HCT116 (cell line): Measurements from ENCODE around the gene KIF12. TPM values are rescaled to one million over a fixed set of nuclear protein-coding genes. Genes with fewer than 3 reads are reported as not detected.

ENCODE experiments used
- ATAC-seq: fragments of 200-7000 bp; cut with Tn5 transposase; 2 replicates; pipeline ENCODE4 v1.9.1; 2020; ENCODE audit warnings: mild to moderate bottlenecking, moderate library complexity
- BruUV-seq: library from RNA; stranded (reverse); fragments of 400-500 nt; replicated peaks from 2 replicates; lab custom pipeline; 2021; lab: Mats Ljungman, UMichigan
- CTCF ChIA-PET: fragments of 300-600 bp; sonication (Branson Sonifier 250); formaldehyde crosslinking; loops from one replicate; lab custom pipeline; 2021; ENCODE audit warnings: antibody characterized with exemption; lab: Charles Lee
- POLR2A ChIA-PET: fragments of 300-600, 350-600 bp; sonication (Branson Sonifier 250); formaldehyde crosslinking; loops from one replicate; lab custom pipeline; 2021; ENCODE audit warnings: antibody characterized with exemption; lab: Charles Lee
- RAD21 ChIA-PET, 2 experiments: fragments of 300-600 bp; sonication (Branson Sonifier 250); formaldehyde crosslinking; loops; one replicate each; lab custom pipeline; 2023; ENCODE audit warnings: low total read pairs in 2 of 2; ENCODE audit not compliant: uncharacterized antibody in 2 of 2, unreplicated experiment in 2 of 2, low non-redundant PET in 1 of 2; lab: Charles Lee
- DNase-seq: peaks from one replicate; pipeline ENCODE4 v3.0.0-alpha.2; 2010; ENCODE audit warnings: low read depth, low spot score
- H2AFZ ChIP-seq: fragments of 200-600 bp; shearing (Covaris generic), sonication (generic); 2 replicates; pipeline ENCODE4 v1.6.1; 2017; ENCODE audit warnings: low read depth, mixed run types, mixed read lengths, antibody characterized with exemption, low read length; ENCODE audit not compliant: poor library complexity, severe bottlenecking
- H3K27ac ChIP-seq: 2 replicates; pipeline ENCODE4 v1.5.1; 2012; ENCODE audit warnings: low read depth, low read length
- H3K27me3 ChIP-seq: fragments of 200-600 bp; sonication (generic); 2 replicates; pipeline ENCODE4 v1.6.1; 2016; ENCODE audit warnings: mixed run types, low read length, mixed read lengths; ENCODE audit not compliant: insufficient read depth
- H3K36me3 ChIP-seq, 2 experiments: fragments of 200-500 bp in 1 of 2; fragments of 200-600 bp in 1 of 2; sonication (Bioruptor generic) in 1 of 2; sonication (generic) in 1 of 2; 2 replicates each; pipeline versions ENCODE4 v1.5.1 to v1.6.1; 2014 to 2016; ENCODE audit warnings: low read length in 2 of 2, inconsistent platforms in 1 of 2, mixed read lengths in 1 of 2, mixed run types in 1 of 2; ENCODE audit not compliant: insufficient read depth in 2 of 2, control insufficient read depth in 1 of 2
- H3K4me1 ChIP-seq, 2 experiments: fragments of 200-600 bp in 1 of 2; sonication (generic) in 1 of 2; 2 replicates each; pipeline versions ENCODE4 v1.5.1 to v1.6.1; 2012 to 2017; ENCODE audit warnings: low read length in 2 of 2, inconsistent platforms in 1 of 2, mild to moderate bottlenecking in 1 of 2, mixed read lengths in 1 of 2, mixed run types in 1 of 2, moderate library complexity in 1 of 2; ENCODE audit not compliant: insufficient read depth in 2 of 2, control insufficient read depth in 1 of 2
- H3K4me2 ChIP-seq: fragments of 200-600 bp; sonication (generic); 2 replicates; pipeline ENCODE4 v1.6.1; 2017; ENCODE audit warnings: mixed run types, low read length, mixed read lengths
- H3K4me3 ChIP-seq, 2 experiments: fragments of 200-600 bp in 1 of 2; sonication (generic) in 1 of 2; replicated peaks in 1 of 2; 2 replicates each; pipeline ENCODE4 v1.5.1; 2011 to 2016; ENCODE audit warnings: low read length in 2 of 2, control low read depth in 1 of 2, low read depth in 1 of 2, mild to moderate bottlenecking in 1 of 2, mixed read lengths in 1 of 2, mixed run types in 1 of 2
- H3K79me2 ChIP-seq: fragments of 200-600 bp; sonication (generic); 2 replicates; pipeline ENCODE4 v1.6.1; 2017; ENCODE audit warnings: mild to moderate bottlenecking, mixed run types, low read length, moderate library complexity, mixed read lengths; ENCODE audit not compliant: insufficient read depth
- H3K9ac ChIP-seq: fragments of 200-600 bp; sonication (generic); 2 replicates; pipeline ENCODE4 v1.6.1; 2016; ENCODE audit warnings: low read length, mixed read lengths
- H3K9me2 ChIP-seq: fragments of 200-600 bp; sonication (generic), shearing (Covaris generic); 2 replicates; pipeline ENCODE4 v1.6.1; 2017; ENCODE audit warnings: mixed run types, mild to moderate bottlenecking, moderate library complexity; ENCODE audit not compliant: insufficient read depth
- H3K9me3 ChIP-seq, 2 experiments: fragments of 200-500 bp in 1 of 2; fragments of 200-600 bp in 1 of 2; sonication (Bioruptor generic) in 1 of 2; sonication (generic) in 1 of 2; 2 replicates each; pipeline ENCODE4 v1.6.1; 2014 to 2017; ENCODE audit warnings: low read length in 2 of 2, mixed read lengths in 2 of 2, inconsistent platforms in 1 of 2, low read depth in 1 of 2, mild to moderate bottlenecking in 1 of 2, mixed run types in 1 of 2, moderate library complexity in 1 of 2; ENCODE audit not compliant: control insufficient read depth in 1 of 2, insufficient read depth in 1 of 2
- H4K20me1 ChIP-seq: fragments of 200-600 bp; sonication (generic), shearing (Covaris generic); 2 replicates; pipeline ENCODE4 v1.6.1; 2017; ENCODE audit warnings: mixed run types, mild to moderate bottlenecking, moderate library complexity; ENCODE audit not compliant: insufficient read depth
- CEBPB ChIP-seq: IDR thresholded peaks from 2 replicates; pipeline ENCODE4 v1.6.1; 2012; ENCODE audit warnings: low read depth
- ELF1 ChIP-seq: IDR thresholded peaks from 2 replicates; pipeline ENCODE4 v1.6.1; 2012; ENCODE audit warnings: low read depth, borderline replicate concordance
- EZH2 ChIP-seq: fragments of 200-600 bp; sonication (generic); IDR thresholded peaks from 2 replicates; pipeline ENCODE4 v1.6.1; 2017; ENCODE audit warnings: antibody characterized with exemption, mixed run types
- REST ChIP-seq: IDR thresholded peaks from 2 replicates; pipeline ENCODE4 v1.6.1; 2012; ENCODE audit warnings: low read depth
- TCF7L2 ChIP-seq: IDR thresholded peaks from 2 replicates; pipeline ENCODE4 v1.7.0; 2011; ENCODE audit warnings: borderline replicate concordance, inconsistent platforms; ENCODE audit not compliant: insufficient read depth, insufficient read length; ENCODE audit errors: extremely low read depth
- ZFX ChIP-seq: fragments of 450-650 bp; IDR thresholded peaks from 2 replicates; pipeline ENCODE4 v1.6.1; 2017
- intact Hi-C: fragments of 100-400 bp; cut with micrococcal nuclease; formaldehyde crosslinking; loops from 2 replicates; pipeline ENCODE4 v1.10.0; 2022
- total RNA-seq: library from RNA; stranded (reverse); gene quantifications from one replicate; pipeline ENCODE4 v1.2.1, GENCODE V29; 2021; ENCODE audit not compliant: unreplicated experiment

Gene KIF12
- total RNA-seq, 1 experiment from 2014 or later = 6.4 TPM

GRCh38 chr9:114060711-114061110 lies 38.4 kb downstream of the KIF12 start (continued):
- TF ChIP-seq ZFX (no peak), TCF7L2 (no peak), ELF1 (no peak), REST (no peak), CEBPB (no peak), EZH2 (no peak)

DNA sequence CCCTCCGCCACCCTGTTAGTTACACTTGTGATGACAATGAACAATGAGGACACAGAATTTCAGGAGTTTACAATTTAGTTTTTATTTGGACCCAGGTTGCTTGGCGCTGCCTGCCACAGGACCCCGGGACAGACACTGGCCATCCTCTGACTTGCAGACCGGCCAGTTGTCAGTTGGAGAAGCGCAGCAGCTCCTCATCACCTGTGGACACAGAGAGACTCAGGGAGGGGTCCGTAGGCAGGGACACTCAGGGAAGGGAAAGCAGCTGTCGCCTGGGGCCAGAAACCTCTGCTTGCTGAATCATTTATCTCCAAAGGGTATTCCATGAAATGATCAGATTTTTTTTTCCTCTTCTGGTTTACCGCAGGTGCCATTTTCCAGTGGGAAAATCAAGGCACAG lies 39.0 kb downstream of the KIF12 start:
- H4K20me1 ChIP-seq = no peaks in the 10 kb centered on the region
- no peak overlapping the region for H3K9ac ChIP-seq
- no peak overlapping the region for H3K27ac ChIP-seq
- no peaks in the 10 kb centered on the region for H3K9me3 ChIP-seq
- no peak overlapping the region for H3K4me2 ChIP-seq
- CTCF ChIA-PET = no interaction called here
- H2AFZ ChIP-seq = no peak overlapping the region
- no peaks in the 10 kb centered on the region for H3K36me3 ChIP-seq
- H3K4me3 ChIP-seq = no peak overlapping the region
- POLR2A ChIA-PET = no interaction called here
- RAD21 ChIA-PET = no interaction called here
- no peaks in the 10 kb centered on the region for H3K27me3 ChIP-seq
- DNase-seq = no peak
- no peak for ATAC-seq
- no peaks in the 10 kb centered on the region for H3K4me1 ChIP-seq
- intact Hi-C loops = no loop called here
- no TSS peak for BruUV-seq
- H3K9me2 ChIP-seq = no peaks in the 10 kb centered on the region
- no peak for TF ChIP-seq ELF1
- no peaks in the 10 kb centered on the region for H3K79me2 ChIP-seq
